OCI-LY7 (cell line): Measurements from ENCODE around the gene DCAF15. TPM values are rescaled to one million over a fixed set of nuclear protein-coding genes. Genes with fewer than 3 reads are reported as not detected.

Experiments
- BruUV-seq: library from RNA; stranded (reverse); fragments of 400-500 nt; replicated peaks from 2 replicates; lab custom pipeline; 2021; lab: Mats Ljungman, UMichigan
- CTCF ChIA-PET: fragments of 300-600 bp; sonication (Branson Sonifier 250); formaldehyde crosslinking; loops from one replicate; lab custom pipeline; 2022; ENCODE audit warnings: antibody characterized with exemption; ENCODE audit not compliant: unreplicated experiment; lab: Charles Lee
- POLR2A ChIA-PET: fragments of 300-600 bp; sonication (Branson Sonifier 250); formaldehyde crosslinking; loops from one replicate; lab custom pipeline; 2022; ENCODE audit warnings: antibody characterized with exemption; lab: Charles Lee
- DNase-seq: peaks from one replicate; pipeline ENCODE4 v3.0.0-alpha.2; 2015; ENCODE audit warnings: low spot score
- H2AFZ ChIP-seq: fragments of 200-600 bp; sonication (generic), shearing (Covaris generic); 2 replicates; pipeline ENCODE4 v1.6.1; 2014; ENCODE audit warnings: mild to moderate bottlenecking, antibody characterized with exemption, low read length, moderate library complexity
- H3K27ac ChIP-seq: fragments of 200-600 bp; sonication (generic); 2 replicates; pipeline ENCODE4 v1.5.1; 2014; ENCODE audit warnings: mixed run types, low read depth, mild to moderate bottlenecking, moderate library complexity, low read length, inconsistent platforms; ENCODE audit not compliant: poor library complexity, severe bottlenecking
- H3K36me3 ChIP-seq: fragments of 200-600 bp; sonication (generic); 2 replicates; pipeline ENCODE4 v1.6.1; 2014; ENCODE audit warnings: mild to moderate bottlenecking, antibody characterized with exemption, low read length, moderate library complexity, mixed read lengths; ENCODE audit not compliant: insufficient read depth
- H3K4me1 ChIP-seq: fragments of 200-600 bp; sonication (generic); 2 replicates; pipeline ENCODE4 v1.5.1; 2014; ENCODE audit warnings: mild to moderate bottlenecking, low read length; ENCODE audit not compliant: insufficient read depth, poor library complexity, severe bottlenecking
- H3K4me2 ChIP-seq: fragments of 200-600 bp; sonication (generic); 2 replicates; pipeline ENCODE4 v1.6.1; 2014; ENCODE audit warnings: mild to moderate bottlenecking, low read length
- H3K4me3 ChIP-seq: fragments of 200-600 bp; sonication (generic); 2 replicates; pipeline ENCODE4 v1.5.1; 2014; ENCODE audit warnings: mild to moderate bottlenecking, low read depth, low read length; ENCODE audit not compliant: poor library complexity, severe bottlenecking
- H3K79me2 ChIP-seq: fragments of 200-600 bp; sonication (generic); 2 replicates; pipeline ENCODE4 v1.6.1; 2016; ENCODE audit warnings: low read depth, mild to moderate bottlenecking, low read length, moderate library complexity, mixed read lengths; ENCODE audit not compliant: insufficient read depth
- H3K9me2 ChIP-seq: fragments of 200-600 bp; sonication (generic); 2 replicates; pipeline ENCODE4 v1.6.1; 2016; ENCODE audit warnings: mild to moderate bottlenecking, low read length, mixed read lengths; ENCODE audit not compliant: insufficient read depth
- H3K9me3 ChIP-seq: fragments of 200-600 bp; sonication (generic); 2 replicates; pipeline ENCODE4 v1.6.1; 2014; ENCODE audit warnings: mild to moderate bottlenecking, mixed run types, low read length, mixed read lengths
- H4K20me1 ChIP-seq: fragments of 200-600 bp; sonication (generic); 2 replicates; pipeline ENCODE4 v1.6.1; 2014; ENCODE audit warnings: mild to moderate bottlenecking, antibody characterized with exemption, low read length, moderate library complexity, mixed read lengths; ENCODE audit not compliant: insufficient read depth
- CTCF ChIP-seq: fragments of 200-600 bp; sonication (generic); conservative IDR thresholded peaks from 2 replicates; pipeline ENCODE4 v1.5.1; 2014; ENCODE audit warnings: mild to moderate bottlenecking, antibody characterized with exemption, low read length, moderate library complexity, mixed read lengths
- EZH2phosphoT487 ChIP-seq: fragments of 200-600 bp; sonication (generic); IDR thresholded peaks from 2 replicates; pipeline ENCODE4 v1.6.1; 2018; ENCODE audit warnings: low read depth, borderline replicate concordance, mild to moderate bottlenecking, mixed run types, antibody characterized with exemption, low read length, moderate library complexity, mixed read lengths
- intact Hi-C: fragments of 100-400 bp; cut with micrococcal nuclease; formaldehyde crosslinking; loops from one replicate; pipeline ENCODE4 v1.10.0; 2022; ENCODE audit not compliant: unreplicated experiment
- total RNA-seq, 2 experiments: library from RNA; depleted of rRNA in 1 of 2; stranded (reverse); fragments of >200 nt in 1 of 2; shearing (Covaris generic) in 1 of 2; gene quantifications; 2 replicates each; pipeline ENCODE4 v1.2.3, GENCODE V29; 2014 to 2022

Gene DCAF15
- total RNA-seq, 2 experiments from 2014 or later = 71.3 to 86.2 TPM

GRCh38 chr19:13995017-13995728 is 42.9 kb downstream of the DCAF15 start:
- Histone ChIP-seq H3K4me2 (no peak overlapping the region), H3K9me3 (peaks cover 9% of the 10 kb centered on the region), H3K9me2 (no peaks in the 10 kb centered on the region), H3K27ac (no peak overlapping the region), H3K79me2 (peaks cover 10% of the 10 kb centered on the region; the same call in 1 of the 2 replicates), H4K20me1 (no peaks in the 10 kb centered on the region), H3K4me1 (no peaks in the 10 kb centered on the region), H3K4me3 (no peak overlapping the region), H3K36me3 (peaks cover 55% of the 10 kb centered on the region), H2AFZ (no peak overlapping the region)
- TF ChIP-seq CTCF (no peak), EZH2phosphoT487 (no peak)
- CTCF ChIA-PET = no interaction called here
- DNase-seq = no peak
- POLR2A ChIA-PET = interaction anchor here (0.9 kb wide), 1 partner anchor 8 kb away, joined by 7 read pairs; no protein-coding TSS in a partner anchor
- no TSS peak for BruUV-seq
- intact Hi-C loops = no loop called here

- DNase-seq = no peak
- H3K4me1 ChIP-seq = peaks cover 9% of the 10 kb centered on the region
- peaks cover 9% of the 10 kb centered on the region for H3K9me3 ChIP-seq
- no peak overlapping the region for H2AFZ ChIP-seq
- no peak overlapping the region for H3K27ac ChIP-seq
- H3K36me3 ChIP-seq = peaks cover 59% of the 10 kb centered on the region
- CTCF ChIA-PET = no interaction called here
- no TSS peak for BruUV-seq
- H3K4me2 ChIP-seq = no peak overlapping the region
- no peaks in the 10 kb centered on the region for H4K20me1 ChIP-seq
- peaks cover 19% of the 10 kb centered on the region for H3K79me2 ChIP-seq
- POLR2A ChIA-PET = interaction anchor here (0.7 to 0.9 kb wide), 2 partner anchors 9 kb away, joined by 5 to 7 read pairs; no protein-coding TSS in a partner anchor
- intact Hi-C loops = no loop called here
- TF ChIP-seq EZH2phosphoT487 (no peak), CTCF (no peak)
- H3K9me2 ChIP-seq = no peaks in the 10 kb centered on the region
- H3K4me3 ChIP-seq = no peak overlapping the region
These were observed 43.8 kb downstream of the DCAF15 start for GRCh38 chr19:13995878-13996765.
